ENCODE data around the gene RACGAP1. TPM values are rescaled to one million over a fixed set of nuclear protein-coding genes. Genes with fewer than 3 reads are reported as not detected.
A peak's percentile ranks its signal among the peaks of the same experiment; 100 is the strongest.

Gene RACGAP1, protein sequence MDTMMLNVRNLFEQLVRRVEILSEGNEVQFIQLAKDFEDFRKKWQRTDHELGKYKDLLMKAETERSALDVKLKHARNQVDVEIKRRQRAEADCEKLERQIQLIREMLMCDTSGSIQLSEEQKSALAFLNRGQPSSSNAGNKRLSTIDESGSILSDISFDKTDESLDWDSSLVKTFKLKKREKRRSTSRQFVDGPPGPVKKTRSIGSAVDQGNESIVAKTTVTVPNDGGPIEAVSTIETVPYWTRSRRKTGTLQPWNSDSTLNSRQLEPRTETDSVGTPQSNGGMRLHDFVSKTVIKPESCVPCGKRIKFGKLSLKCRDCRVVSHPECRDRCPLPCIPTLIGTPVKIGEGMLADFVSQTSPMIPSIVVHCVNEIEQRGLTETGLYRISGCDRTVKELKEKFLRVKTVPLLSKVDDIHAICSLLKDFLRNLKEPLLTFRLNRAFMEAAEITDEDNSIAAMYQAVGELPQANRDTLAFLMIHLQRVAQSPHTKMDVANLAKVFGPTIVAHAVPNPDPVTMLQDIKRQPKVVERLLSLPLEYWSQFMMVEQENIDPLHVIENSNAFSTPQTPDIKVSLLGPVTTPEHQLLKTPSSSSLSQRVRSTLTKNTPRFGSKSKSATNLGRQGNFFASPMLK
- total RNA-seq = 3.7 TPM

DNA sequence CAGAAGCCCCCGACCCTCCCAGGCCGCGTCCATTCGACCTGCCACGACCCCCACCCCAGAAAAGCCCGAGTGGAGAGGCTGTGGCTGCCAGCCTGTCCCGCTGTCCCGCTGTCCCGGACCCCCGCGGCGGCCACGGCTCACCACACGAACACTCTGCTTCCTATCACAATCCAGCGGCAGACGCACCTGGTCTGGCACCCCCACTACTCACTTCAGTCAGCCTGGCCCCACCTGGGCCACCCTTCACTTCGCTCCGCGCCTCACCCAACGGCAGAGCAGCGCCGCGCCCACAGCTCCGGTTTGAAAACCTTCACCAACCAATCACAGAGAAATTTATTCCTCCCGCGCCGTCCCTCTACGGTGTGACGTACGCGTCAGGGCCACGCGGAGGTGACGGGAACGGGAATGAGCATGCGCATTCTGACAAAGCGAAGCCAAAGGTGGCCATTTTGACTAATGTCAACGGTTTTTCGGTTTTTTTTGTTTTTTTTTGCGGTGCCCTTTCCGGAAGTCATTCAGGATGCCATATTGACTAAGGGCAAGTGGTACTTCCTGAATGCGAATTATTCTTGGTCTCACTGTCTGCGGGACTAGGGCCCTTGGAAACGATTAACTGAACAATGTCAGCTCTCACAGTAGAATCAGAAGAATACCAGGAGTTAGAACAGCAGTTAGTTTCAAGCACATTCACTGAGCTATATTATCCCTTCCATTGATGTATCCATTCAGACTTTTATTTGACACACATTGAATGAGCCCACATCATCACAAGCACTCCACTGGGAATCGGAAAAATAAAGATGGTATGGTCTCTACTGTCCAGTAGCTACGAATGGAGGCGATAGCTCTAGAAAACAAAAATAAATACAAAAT is at the start of gene RACGAP1:
TSS of gene RACGAP1 (minus strand) at position 308 of the 873 bp plus-strand sequence. CDS start 8,779 bp downstream, outside the sequence.
- Histone ChIP-seq H3K27me3 (ENCODE audit: insufficient read depth, low read length) (no peaks in the 10 kb centered on the region), H3K9me3 (ENCODE audit: low read depth, low read length) (no peaks in the 10 kb centered on the region), H3K4me3 (ENCODE audit: low read length) (peak within 1 kb of the TSS; percentile 73), H3K4me1 (ENCODE audit: insufficient read depth, low read length) (peaks cover 17% of the 10 kb centered on the region)

- Histone ChIP-seq H3K27me3 (ENCODE audit: insufficient read depth, low read length) (no peaks in the 10 kb centered on the region), H3K4me3 (ENCODE audit: low read length) (no peak overlapping the region), H3K9me3 (ENCODE audit: low read depth, low read length) (no peaks in the 10 kb centered on the region), H3K4me1 (ENCODE audit: insufficient read depth, low read length) (peaks cover 5% of the 10 kb centered on the region)
Observed at GRCh38 chr12:50073712-50074111, 48.4 kb upstream of the RACGAP1 start.

GRCh38 chr12:50073206-50073605 is 47.9 kb upstream of the RACGAP1 start:
- Histone ChIP-seq H3K9me3 (ENCODE audit: low read depth, low read length) (no peaks in the 10 kb centered on the region), H3K4me1 (ENCODE audit: insufficient read depth, low read length) (peaks cover 5% of the 10 kb centered on the region), H3K27me3 (ENCODE audit: insufficient read depth, low read length) (no peaks in the 10 kb centered on the region), H3K4me3 (ENCODE audit: low read length) (no peak overlapping the region)

DNA sequence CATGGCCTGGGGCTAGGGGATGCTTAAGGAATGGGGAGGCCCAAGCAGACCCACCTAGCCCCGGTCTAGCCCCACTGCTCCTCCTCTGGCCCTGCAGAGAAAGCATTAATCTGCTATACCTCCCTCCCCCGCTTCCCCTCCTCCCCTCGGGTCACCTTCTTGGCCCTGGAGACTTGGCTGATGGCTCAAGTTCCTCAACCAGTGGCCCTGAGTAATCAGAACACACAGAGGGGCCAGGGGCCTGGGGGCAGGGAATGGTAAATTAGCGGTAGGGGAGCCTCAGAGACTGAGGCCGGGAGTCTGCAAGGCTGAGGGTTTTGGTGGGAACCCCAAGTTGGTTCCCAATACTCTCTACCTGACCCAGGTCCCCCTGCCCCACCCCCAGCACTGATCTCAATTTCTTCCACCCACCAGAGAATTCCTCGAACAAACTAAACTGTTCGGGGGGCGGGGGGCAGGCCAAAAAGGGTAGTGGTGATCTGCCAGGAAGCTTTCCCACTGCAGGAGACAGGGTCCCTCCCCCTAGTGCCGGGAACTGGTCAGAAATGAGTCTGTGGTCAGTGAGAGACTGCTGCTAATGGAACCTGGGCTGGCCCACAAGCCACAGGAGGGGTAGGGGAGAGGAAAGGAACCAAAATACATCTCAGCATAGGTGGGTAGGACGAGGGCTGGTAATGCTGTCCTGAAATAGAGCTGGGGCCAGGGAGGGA is 47.1 kb upstream of the RACGAP1 start:
- peaks cover 5% of the 10 kb centered on the region for H3K4me1 ChIP-seq (ENCODE audit: insufficient read depth, low read length)
- H3K27me3 ChIP-seq (ENCODE audit: insufficient read depth, low read length) = no peaks in the 10 kb centered on the region
- no peak overlapping the region for H3K4me3 ChIP-seq (ENCODE audit: low read length)
- H3K9me3 ChIP-seq (ENCODE audit: low read depth, low read length) = no peaks in the 10 kb centered on the region

GRCh38 chr12:50070314-50071060 is 45.2 kb upstream of the RACGAP1 start:
- Histone ChIP-seq H3K27me3 (ENCODE audit: insufficient read depth, low read length) (no peaks in the 10 kb centered on the region), H3K4me3 (ENCODE audit: low read length) (no peak overlapping the region), H3K4me1 (ENCODE audit: insufficient read depth, low read length) (peaks cover 5% of the 10 kb centered on the region), H3K9me3 (ENCODE audit: low read depth, low read length) (no peaks in the 10 kb centered on the region)

DNA sequence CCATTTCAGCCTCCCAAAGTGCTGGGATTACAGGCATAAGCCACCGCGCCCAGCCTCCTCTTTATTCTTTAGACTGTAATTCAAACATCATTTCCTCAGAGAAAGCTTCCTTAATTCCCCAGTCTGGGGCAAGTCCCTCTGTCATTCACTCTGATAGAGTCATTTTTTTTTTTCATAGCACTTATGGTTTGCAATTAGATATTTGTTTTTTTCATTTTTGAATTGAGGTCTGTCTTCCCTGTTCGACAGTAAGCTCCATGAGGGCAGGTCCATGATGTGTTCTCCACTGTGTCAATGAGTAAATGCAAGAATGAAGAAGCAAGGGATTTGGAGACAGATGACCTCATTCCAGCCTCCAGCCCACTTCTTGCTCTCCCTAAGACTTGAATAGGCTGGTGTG is 44.2 kb upstream of the RACGAP1 start:
- no peak overlapping the region for H3K4me3 ChIP-seq (ENCODE audit: low read length)
- H3K9me3 ChIP-seq (ENCODE audit: low read depth, low read length) = no peaks in the 10 kb centered on the region
- no peaks in the 10 kb centered on the region for H3K27me3 ChIP-seq (ENCODE audit: insufficient read depth, low read length)
- H3K4me1 ChIP-seq (ENCODE audit: insufficient read depth, low read length) = peaks cover 5% of the 10 kb centered on the region

GRCh38 chr12:50069069-50069468 is 43.8 kb upstream of the RACGAP1 start:
- H3K9me3 ChIP-seq (ENCODE audit: low read depth, low read length) = no peaks in the 10 kb centered on the region
- H3K4me1 ChIP-seq (ENCODE audit: insufficient read depth, low read length) = peaks cover 5% of the 10 kb centered on the region
- H3K27me3 ChIP-seq (ENCODE audit: insufficient read depth, low read length) = no peaks in the 10 kb centered on the region
- H3K4me3 ChIP-seq (ENCODE audit: low read length) = no peak overlapping the region

GRCh38 chr12:50066402-50066801 is 41.1 kb upstream of the RACGAP1 start:
- peaks cover 5% of the 10 kb centered on the region for H3K4me1 ChIP-seq (ENCODE audit: insufficient read depth, low read length)
- no peaks in the 10 kb centered on the region for H3K9me3 ChIP-seq (ENCODE audit: low read depth, low read length)
- peaks cover under 1% of the 10 kb centered on the region for H3K27me3 ChIP-seq (ENCODE audit: insufficient read depth, low read length)
- H3K4me3 ChIP-seq (ENCODE audit: low read length) = no peak overlapping the region

GRCh38 chr12:50065726-50066310 is 40.5 kb upstream of the RACGAP1 start:
- no peaks in the 10 kb centered on the region for H3K9me3 ChIP-seq (ENCODE audit: low read depth, low read length)
- H3K4me1 ChIP-seq (ENCODE audit: insufficient read depth, low read length) = peaks cover 5% of the 10 kb centered on the region
- H3K27me3 ChIP-seq (ENCODE audit: insufficient read depth, low read length) = peaks cover 3% of the 10 kb centered on the region
- no peak overlapping the region for H3K4me3 ChIP-seq (ENCODE audit: low read length)

DNA sequence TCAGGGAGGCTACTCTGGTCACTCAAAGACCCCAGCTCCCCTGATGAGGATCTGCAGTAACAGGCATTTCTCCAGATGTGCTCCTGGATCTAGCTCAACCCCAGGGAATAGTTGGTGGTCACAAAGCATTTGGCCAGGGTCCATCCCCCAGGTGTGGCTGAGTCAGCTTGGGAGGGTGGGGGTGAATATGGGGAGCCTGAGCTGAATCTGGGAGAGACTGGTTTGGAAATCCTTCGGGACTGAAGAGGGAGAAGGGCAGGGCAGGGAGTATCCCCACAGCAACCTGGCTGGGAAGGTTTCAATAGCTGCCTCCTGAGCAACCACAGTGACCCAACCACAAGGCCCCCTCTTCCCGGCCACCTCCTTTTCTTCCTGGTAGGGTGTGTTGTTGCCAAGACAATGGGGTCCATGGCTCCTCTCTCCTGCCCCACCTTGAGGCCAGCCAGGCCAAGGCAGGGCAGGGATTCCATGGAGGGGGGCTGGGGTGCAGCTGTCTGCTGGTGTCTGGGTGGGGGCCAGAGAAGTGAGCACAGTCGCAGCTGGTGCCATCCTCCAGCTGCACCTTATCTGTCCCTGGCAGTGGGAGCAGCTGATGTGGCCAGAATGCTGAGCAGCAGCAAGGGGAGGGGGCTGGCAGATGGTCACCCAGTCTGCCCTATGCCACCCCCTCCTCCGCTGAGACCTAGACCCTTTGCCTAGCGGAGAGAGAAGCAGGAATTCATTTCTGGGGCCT is 37.6 kb upstream of the RACGAP1 start:
- H3K4me3 ChIP-seq (ENCODE audit: low read length) = no peak overlapping the region
- no peaks in the 10 kb centered on the region for H3K9me3 ChIP-seq (ENCODE audit: low read depth, low read length)
- peaks cover 13% of the 10 kb centered on the region for H3K4me1 ChIP-seq (ENCODE audit: insufficient read depth, low read length)
- peaks cover 10% of the 10 kb centered on the region for H3K27me3 ChIP-seq (ENCODE audit: insufficient read depth, low read length)

- Histone ChIP-seq H3K4me3 (ENCODE audit: low read length) (no peak overlapping the region), H3K9me3 (ENCODE audit: low read depth, low read length) (no peaks in the 10 kb centered on the region), H3K27me3 (ENCODE audit: insufficient read depth, low read length) (peaks cover 12% of the 10 kb centered on the region), H3K4me1 (ENCODE audit: insufficient read depth, low read length) (peaks cover 16% of the 10 kb centered on the region)
Observed at GRCh38 chr12:50061946-50062686, 36.8 kb upstream of the RACGAP1 start.

DNA sequence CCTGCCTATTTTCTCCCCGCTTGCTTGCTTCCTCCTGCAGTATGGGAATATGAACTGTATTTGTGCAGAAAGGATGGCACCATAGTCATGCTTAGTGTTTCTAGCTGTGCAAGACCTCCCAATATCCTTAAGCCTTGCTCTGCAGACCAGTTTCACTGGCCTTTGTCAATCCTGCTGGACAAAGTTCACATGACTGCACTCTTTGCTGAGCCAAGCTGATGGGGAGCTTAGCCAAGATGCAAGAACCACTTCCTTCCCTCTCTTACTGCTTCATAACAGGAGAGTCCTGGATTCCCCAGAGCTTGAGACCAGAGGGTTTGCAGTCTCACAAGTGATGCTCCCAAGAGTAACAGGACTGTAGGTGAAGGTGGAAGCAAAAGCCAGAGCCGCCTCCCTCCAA is 35.9 kb upstream of the RACGAP1 start:
- Histone ChIP-seq H3K9me3 (ENCODE audit: low read depth, low read length) (no peaks in the 10 kb centered on the region), H3K27me3 (ENCODE audit: insufficient read depth, low read length) (peaks cover 22% of the 10 kb centered on the region), H3K4me1 (ENCODE audit: insufficient read depth, low read length) (peaks cover 26% of the 10 kb centered on the region), H3K4me3 (ENCODE audit: low read length) (no peak overlapping the region)

DNA sequence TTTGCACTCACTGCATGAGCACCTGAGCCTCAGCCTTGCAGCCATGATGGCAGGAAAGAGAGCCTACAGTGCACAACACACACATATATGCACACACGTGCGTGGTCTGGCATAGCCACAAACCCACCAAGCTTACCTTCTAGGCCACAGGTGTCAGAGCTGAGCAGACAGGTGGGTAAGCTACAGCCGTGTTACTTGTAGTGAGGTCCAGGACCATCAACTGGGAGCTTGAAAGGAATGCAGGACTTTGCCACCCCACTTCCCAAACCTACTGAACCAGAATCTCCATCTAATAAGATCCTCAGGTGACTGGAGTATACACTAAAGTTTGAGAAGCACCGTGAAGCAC is 34.8 kb upstream of the RACGAP1 start:
- Histone ChIP-seq H3K9me3 (ENCODE audit: low read depth, low read length) (no peaks in the 10 kb centered on the region), H3K4me1 (ENCODE audit: insufficient read depth, low read length) (peaks cover 32% of the 10 kb centered on the region), H3K27me3 (ENCODE audit: insufficient read depth, low read length) (peaks cover 28% of the 10 kb centered on the region), H3K4me3 (ENCODE audit: low read length) (no peak overlapping the region)
